Ishikawa (cell line): ENCODE data around the gene SERP2.

Source experiments
- CEBPB ChIP-seq: IDR thresholded peaks from 2 replicates; pipeline ENCODE4 v1.6.1; 2012
- CREB1 ChIP-seq: IDR thresholded peaks from 2 replicates; pipeline ENCODE4 v1.6.1; 2012; ENCODE audit warnings: low read depth
- EP300 ChIP-seq: IDR thresholded peaks from 2 replicates; pipeline ENCODE4 v1.6.1; 2012; ENCODE audit warnings: borderline replicate concordance
- FOXM1 ChIP-seq: IDR thresholded peaks from 2 replicates; pipeline ENCODE4 v1.6.1; 2012; ENCODE audit warnings: low read depth, borderline replicate concordance
- MAX ChIP-seq: IDR thresholded peaks from 2 replicates; pipeline ENCODE4 v1.6.1; 2012
- NFIC ChIP-seq: IDR thresholded peaks from 2 replicates; pipeline ENCODE4 v1.6.1; 2012
- REST ChIP-seq: IDR thresholded peaks from 2 replicates; pipeline ENCODE4 v1.6.1; 2012; ENCODE audit warnings: low read depth, mild to moderate bottlenecking
- TAF1 ChIP-seq: IDR thresholded peaks from 2 replicates; pipeline ENCODE4 v1.6.1; 2012; ENCODE audit warnings: low read depth, mild to moderate bottlenecking
- TCF12 ChIP-seq: IDR thresholded peaks from 2 replicates; pipeline ENCODE4 v1.6.1; 2012; ENCODE audit warnings: low read depth
- USF1 ChIP-seq: IDR thresholded peaks from 2 replicates; pipeline ENCODE4 v1.6.1; 2012
- YY1 ChIP-seq: IDR thresholded peaks from 2 replicates; pipeline ENCODE4 v1.6.1; 2012; ENCODE audit warnings: low read depth
- ZBTB7A ChIP-seq: IDR thresholded peaks from 2 replicates; pipeline ENCODE4 v1.6.1; 2012; ENCODE audit warnings: low read depth

GRCh38 chr13:44393391-44393790, 19.8 kb downstream of the SERP2 start:
- TF ChIP-seq FOXM1 (no peak), REST (no peak), ZBTB7A (no peak), TCF12 (no peak), TAF1 (no peak), USF1 (no peak), MAX (no peak), CEBPB (no peak), YY1 (no peak), NFIC (peak; percentile 41; the same call in 1 of the 2 replicates), EP300 (no peak), CREB1 (no peak)
